ENCODE measurements around the gene PATJ.

DNA sequence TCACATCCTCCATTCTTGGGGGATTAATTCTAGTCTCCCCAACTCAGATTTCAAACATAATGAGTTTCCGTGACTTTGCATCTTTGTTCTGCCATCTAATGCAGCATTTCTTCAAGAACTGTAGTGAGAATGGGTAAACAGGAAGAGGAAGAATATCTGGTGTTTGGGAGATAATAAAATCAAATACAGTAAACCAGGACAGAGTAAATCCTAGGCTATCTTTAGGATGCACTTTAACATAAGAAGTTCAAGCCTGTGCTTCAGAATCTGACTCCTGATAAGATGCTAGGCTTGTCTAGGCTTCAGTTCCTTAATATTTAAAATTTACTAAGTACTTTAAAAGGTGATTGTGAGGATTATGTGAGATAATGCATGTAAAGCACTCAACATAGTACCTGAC is 27.9 kb downstream of the PATJ start:
- TF ChIP-seq POLR2AphosphoS5 (IDR thresholded peaks at IDR 0.05; ENCODE audit: low read depth) (no peak), SPI1 (IDR thresholded peaks at IDR 0.05; ENCODE audit: borderline replicate concordance, low read depth) (no peak)
- TF ChIP-seq, protein P1, sequence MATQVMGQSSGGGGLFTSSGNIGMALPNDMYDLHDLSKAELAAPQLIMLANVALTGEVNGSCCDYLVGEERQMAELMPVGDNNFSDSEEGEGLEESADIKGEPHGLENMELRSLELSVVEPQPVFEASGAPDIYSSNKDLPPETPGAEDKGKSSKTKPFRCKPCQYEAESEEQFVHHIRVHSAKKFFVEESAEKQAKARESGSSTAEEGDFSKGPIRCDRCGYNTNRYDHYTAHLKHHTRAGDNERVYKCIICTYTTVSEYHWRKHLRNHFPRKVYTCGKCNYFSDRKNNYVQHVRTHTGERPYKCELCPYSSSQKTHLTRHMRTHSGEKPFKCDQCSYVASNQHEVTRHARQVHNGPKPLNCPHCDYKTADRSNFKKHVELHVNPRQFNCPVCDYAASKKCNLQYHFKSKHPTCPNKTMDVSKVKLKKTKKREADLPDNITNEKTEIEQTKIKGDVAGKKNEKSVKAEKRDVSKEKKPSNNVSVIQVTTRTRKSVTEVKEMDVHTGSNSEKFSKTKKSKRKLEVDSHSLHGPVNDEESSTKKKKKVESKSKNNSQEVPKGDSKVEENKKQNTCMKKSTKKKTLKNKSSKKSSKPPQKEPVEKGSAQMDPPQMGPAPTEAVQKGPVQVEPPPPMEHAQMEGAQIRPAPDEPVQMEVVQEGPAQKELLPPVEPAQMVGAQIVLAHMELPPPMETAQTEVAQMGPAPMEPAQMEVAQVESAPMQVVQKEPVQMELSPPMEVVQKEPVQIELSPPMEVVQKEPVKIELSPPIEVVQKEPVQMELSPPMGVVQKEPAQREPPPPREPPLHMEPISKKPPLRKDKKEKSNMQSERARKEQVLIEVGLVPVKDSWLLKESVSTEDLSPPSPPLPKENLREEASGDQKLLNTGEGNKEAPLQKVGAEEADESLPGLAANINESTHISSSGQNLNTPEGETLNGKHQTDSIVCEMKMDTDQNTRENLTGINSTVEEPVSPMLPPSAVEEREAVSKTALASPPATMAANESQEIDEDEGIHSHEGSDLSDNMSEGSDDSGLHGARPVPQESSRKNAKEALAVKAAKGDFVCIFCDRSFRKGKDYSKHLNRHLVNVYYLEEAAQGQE (IDR thresholded peaks at IDR 0.05; ENCODE audit: insufficient replicate concordance, low read depth), result no peak
- TF ChIP-seq, protein P2, sequence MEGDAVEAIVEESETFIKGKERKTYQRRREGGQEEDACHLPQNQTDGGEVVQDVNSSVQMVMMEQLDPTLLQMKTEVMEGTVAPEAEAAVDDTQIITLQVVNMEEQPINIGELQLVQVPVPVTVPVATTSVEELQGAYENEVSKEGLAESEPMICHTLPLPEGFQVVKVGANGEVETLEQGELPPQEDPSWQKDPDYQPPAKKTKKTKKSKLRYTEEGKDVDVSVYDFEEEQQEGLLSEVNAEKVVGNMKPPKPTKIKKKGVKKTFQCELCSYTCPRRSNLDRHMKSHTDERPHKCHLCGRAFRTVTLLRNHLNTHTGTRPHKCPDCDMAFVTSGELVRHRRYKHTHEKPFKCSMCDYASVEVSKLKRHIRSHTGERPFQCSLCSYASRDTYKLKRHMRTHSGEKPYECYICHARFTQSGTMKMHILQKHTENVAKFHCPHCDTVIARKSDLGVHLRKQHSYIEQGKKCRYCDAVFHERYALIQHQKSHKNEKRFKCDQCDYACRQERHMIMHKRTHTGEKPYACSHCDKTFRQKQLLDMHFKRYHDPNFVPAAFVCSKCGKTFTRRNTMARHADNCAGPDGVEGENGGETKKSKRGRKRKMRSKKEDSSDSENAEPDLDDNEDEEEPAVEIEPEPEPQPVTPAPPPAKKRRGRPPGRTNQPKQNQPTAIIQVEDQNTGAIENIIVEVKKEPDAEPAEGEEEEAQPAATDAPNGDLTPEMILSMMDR (IDR thresholded peaks at IDR 0.05; ENCODE audit: insufficient read depth, low read length), result no peak

Data from HL-60 (cell line).